ENCODE measurements around the gene NLRP11.
A peak's percentile ranks its signal among the peaks of the same experiment; 100 is the strongest.

NLRP11 gene

DNA sequence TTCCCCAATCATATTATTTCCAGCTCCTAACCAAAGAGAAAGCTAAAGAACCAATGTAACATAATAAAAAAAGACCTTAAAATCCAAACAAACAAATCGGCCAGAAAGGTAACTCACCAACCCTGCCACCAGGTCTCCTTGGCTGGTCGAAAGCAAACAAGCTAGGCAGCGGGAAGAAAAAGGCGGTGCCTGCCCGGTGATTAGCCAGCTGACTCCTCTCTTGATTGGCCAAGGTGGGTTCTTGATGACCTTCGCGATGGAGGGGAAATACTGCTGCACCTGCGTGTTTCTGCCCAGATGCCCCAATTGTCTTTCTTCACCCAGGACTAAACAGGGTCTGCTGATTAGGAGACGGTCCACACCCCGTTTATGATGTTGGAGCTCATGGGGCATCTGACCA, at the start of gene NLRP11:
NLRP11 (minus strand) TSS at position 154 of the 400 bp plus-strand sequence. CDS start 13,825 bp downstream, outside the sequence.
- DNase-seq (ENCODE audit: low spot score): no peak

DNA sequence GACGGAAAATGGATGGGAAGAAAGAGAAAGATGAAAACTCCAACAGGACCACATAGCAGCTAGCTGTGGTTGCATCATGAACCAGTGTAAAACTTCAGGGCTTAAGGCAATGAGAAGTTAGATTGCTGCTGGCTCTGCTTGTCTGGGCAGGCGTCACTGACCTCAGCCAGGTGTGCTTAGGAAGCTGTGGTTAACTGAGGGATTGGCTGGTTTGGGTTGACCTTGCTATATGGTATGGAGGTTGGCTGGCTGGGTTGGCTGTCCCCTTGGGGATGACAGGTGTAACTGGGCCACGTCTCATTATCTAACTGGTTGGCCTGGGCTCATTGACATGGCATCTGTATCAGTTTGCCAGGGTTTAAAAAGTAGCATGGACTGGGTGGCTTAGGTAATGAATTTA, 45.4 kb upstream of the NLRP11 start:
- DNase-seq (ENCODE audit: low spot score): no peak

DNA sequence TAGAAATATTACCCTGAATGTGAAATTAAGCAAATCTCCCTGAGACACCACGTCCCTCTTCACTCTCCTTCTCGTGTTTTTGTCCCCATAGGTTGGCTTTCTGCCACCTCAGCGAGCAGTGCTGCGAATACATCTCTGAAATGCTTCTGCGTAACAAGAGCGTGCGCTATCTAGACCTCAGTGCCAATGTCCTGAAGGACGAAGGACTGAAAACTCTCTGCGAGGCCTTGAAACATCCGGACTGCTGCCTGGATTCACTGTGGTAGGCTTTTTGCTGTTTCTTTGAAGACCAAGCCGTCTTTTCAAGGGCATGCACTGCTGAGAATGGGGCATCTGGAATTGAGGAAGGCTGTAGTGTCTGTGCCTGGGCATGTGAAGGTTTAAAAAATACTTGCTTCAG, 38.9 kb upstream of the NLRP11 start:
- DNase-seq (ENCODE audit: low spot score): no peak

DNA sequence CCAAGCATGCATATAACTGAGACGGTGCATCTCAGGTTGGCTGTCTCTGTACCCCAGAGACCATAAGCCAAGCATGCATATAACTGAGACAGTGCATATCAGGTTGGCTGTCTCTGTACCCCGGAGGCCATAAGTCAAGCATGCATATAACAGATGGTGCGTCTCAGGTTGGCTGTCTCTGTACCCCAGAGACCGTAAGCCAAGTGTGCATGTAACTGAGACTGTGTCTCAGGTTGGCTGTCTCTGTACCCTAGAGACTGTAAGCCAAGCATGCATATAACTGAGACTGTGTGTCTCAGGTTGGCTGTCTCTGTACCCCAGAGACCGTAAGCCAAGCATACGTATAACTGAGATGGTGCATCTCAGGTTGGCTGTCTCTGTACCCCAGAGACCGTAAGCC, 35.3 kb upstream of the NLRP11 start:
- DNase-seq (ENCODE audit: low spot score): no peak

DNA sequence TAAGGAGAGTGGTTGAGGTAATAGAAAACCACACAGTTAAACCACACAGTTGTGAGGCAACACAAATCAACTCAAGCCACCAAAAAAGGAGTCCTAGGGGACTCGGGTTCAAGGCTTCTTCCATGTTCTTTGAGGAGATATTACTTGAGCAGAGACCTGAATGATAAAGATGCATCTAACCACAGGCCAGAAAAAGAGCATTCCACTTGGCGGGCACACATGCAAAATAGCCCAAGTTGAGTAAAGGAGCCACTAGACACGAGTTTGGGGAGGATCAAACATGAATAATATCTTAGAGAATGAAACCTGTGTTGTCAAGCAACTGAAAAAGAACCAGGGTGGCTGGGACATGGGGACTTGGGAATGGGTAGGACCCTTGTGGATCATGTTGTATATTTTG, 34.7 kb upstream of the NLRP11 start:
- no peak for DNase-seq (ENCODE audit: low spot score)

DNA sequence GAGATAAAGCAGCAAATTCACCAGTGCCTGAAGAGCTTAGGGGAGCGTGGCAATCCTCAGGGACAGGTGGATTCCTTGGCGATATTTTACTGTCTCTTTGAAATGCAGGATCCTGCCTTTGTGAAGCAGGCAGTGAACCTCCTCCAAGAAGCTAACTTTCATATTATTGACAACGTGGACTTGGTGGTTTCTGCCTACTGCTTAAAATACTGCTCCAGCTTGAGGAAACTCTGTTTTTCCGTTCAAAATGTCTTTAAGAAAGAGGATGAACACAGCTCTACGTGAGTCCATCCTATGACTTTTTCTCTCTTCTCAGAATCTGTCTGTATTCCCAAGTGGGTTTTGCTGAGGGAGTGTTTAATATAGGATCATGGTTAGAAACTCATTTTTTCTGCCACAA, 27.2 kb upstream of the NLRP11 start:
- DNase-seq (ENCODE audit: low spot score): no peak

DNA sequence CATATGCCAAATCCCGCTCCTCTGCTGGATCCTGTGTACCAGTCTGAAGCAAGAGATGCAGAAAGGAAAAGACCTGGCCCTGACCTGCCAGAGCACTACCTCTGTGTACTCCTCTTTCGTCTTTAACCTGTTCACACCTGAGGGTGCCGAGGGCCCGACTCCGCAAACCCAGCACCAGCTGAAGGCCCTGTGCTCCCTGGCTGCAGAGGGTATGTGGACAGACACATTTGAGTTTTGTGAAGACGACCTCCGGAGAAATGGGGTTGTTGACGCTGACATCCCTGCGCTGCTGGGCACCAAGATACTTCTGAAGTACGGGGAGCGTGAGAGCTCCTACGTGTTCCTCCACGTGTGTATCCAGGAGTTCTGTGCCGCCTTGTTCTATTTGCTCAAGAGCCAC, 26.6 kb upstream of the NLRP11 start:
- no peak for DNase-seq (ENCODE audit: low spot score)

DNA sequence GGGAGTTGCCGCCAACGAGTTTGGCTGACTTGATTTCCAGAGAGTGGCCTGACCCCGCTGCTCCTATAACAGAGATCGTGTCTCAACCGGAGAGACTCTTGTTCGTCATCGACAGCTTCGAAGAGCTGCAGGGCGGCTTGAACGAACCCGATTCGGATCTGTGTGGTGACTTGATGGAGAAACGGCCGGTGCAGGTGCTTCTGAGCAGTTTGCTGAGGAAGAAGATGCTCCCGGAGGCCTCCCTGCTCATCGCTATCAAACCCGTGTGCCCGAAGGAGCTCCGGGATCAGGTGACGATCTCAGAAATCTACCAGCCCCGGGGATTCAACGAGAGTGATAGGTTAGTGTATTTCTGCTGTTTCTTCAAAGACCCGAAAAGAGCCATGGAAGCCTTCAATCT, 26.2 kb upstream of the NLRP11 start:
- no peak for DNase-seq (ENCODE audit: low spot score)

DNA sequence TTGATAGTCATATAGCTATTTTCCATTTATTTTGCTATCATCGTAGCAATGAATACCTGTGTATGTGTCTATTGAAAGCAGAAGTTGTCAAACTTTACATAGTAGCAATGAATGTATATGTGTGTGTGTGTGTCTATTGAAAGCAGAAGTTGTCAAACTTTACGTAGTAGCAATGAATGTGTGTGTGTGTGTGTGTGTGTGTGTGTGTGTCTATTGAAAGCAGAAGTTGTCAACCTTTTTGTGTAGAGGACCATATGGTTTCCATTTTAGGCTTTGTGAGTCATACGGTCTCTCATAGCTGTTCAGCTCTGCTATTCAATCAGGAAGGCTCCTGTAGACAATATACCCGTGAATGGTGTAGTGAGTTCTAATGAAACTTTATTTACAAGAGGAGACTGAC, 25.4 kb upstream of the NLRP11 start:
- DNase-seq (ENCODE audit: low spot score): no peak

DNA sequence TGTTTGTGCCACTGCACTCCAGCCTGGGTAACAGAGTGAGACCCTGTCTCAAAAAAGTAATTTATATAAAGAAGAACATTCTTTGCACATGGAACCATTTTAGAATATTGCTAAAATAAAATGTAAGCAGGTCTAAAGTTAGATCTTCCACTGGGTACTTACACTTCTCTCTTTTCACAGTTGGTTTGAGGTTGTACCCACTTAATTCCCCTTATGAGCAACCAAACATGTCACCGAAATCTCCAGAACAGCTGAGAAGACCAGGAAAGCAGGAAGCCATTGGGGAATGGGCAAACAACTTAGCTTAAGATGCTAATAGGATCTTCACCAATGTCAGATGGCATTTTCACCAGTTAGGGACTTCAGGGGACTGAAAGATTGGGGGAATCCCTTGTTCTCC, 23.4 kb upstream of the NLRP11 start:
- DNase-seq (ENCODE audit: low spot score): no peak

DNA sequence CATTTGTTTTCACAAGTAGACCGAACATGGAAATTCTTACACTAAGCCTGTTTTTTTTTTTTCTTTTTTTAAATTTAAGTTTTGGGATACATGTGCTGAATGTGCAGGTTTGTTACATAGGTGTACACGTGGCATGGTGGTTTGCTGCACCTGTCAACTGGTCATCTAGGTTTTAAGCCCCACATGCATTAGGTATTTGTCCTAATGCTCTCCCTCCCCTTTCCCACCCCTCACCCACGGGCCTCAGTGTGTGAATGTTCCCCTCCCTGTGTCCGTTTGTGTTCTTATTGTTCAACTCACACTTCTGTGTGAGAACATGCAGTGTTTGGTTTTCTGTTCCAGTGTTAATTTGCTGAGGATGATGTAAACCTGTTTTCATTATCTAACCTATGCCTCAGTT, 7.1 kb upstream of the NLRP11 start:
- DNase-seq (ENCODE audit: low spot score): no peak

DNA sequence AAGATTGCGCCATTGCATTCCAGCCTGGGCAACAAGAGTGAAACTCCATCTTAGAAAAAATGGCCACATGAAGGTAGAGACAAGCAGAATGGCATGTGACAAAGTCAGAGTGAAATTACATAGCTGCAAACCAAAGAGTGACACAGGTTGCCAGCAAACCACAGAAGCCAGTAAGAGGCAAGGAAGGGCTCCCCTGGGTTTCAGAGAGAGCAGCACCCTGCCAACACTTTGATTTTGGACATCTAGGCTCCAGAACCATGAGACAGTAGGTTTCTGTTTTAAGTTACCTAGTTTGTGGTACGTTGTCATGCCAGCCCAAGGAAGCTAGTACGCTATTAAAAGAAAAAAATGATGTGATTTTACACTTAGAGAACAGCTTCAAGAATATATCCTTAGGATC, 6.5 kb upstream of the NLRP11 start:
- DNase-seq (ENCODE audit: low spot score): no peak

DNA sequence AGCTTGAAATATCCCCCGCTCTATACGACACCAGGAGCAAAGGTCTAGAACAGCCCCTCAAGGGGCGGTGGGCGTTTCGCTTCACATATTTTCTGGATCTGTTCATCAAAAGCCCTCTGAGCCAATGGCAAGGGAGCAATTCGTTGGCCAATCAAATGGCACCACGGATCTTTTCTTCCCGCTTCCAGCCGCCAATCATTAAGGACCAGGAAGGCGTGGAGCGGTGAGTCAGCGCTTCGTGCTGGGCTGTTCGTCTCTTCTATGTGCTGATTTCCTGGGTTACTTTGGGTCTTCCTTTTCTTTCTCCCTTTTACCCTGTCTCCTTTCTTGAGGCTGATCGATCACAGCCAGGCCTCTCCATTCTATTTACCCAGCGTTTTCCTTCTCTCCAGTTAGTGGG, 4.5 kb upstream of the NLRP11 start, which contains the start of gene NLRP4:
NLRP4 (plus strand) TSS at position 201 of the 400 bp plus-strand sequence. CDS start 15,541 bp downstream, outside the sequence.
- no peak for DNase-seq (ENCODE audit: low spot score)

DNA sequence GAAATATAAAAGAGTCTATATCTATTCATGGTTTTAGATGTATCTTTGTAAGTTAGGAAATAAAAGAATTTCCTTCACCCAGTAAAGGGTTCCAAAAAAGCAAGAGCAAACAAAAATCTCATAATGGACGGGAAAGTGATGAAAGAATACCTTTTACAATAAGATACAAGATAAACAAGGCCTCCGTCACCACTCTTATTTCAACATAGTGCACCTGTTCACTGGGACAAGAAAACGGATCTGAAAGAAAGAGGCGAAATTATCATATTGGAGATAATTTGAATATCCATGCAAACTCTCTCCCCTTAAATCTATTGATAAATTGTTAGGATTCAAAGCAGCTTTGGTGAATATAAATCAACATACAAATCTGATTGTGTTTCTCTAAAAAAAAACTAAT, 877 bp upstream of the NLRP11 start:
- DNase-seq (ENCODE audit: low spot score): no peak

DNA sequence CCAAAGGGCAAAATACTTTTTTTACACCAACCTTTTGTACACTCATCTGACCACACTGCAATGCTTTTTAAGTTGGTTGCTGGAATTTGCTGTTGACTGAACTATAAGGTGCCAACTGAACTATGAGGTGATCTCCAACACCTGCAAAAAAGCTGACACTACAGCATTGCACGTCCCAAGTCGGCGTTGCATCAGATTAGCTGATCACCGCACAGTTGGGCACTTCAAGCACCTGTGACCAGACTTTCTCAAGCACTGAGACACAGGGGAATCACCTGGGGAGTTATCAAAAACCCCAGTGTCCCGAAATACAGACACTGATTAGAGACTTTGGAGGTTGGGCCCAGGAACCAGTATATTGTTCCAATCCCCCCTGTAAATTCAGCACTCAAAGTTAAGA, 1.1 kb downstream of the NLRP11 start:
- DNase-seq (ENCODE audit: low spot score): no peak

DNA sequence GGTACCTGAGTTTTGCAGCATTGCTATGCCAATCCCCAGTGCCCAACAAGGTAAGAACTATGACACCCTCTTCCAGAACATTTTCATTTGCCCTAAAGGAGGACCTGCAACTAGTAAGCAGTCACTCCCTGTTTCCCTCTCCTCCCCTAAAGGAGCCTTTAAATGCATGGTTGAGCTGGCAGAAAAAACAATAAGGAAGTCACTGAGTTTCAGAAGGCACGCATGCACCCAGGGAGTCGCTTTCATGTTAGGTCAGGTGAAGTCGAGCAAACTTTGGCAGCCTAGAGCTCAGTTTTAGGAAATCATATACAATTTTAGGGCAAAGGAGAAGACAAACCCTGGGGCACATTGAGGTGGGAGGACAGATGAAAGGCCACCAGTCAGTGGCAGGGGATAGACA, 11.8 kb downstream of the NLRP11 start:
- no peak for DNase-seq (ENCODE audit: low spot score)

DNA sequence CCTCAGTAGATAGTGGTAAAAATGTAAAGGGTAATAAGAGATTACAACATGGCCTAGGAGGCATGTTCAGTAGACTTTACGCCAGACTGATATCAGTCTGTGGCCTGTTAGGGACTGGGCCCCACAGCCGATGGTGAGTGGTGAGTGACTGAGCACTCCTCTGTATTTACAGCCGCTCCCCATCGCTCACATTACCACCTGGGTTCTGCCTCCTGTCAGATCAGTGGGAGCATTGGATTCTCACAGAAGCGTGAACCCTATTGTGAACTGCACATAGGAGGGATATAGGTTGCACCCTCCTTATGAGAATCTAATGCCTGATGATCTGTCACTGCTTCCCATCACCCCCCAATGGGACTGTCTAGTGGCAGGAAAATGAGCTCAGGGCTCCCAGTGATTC, 17.9 kb downstream of the NLRP11 start:
- DNase-seq (ENCODE audit: low spot score): no peak

DNA sequence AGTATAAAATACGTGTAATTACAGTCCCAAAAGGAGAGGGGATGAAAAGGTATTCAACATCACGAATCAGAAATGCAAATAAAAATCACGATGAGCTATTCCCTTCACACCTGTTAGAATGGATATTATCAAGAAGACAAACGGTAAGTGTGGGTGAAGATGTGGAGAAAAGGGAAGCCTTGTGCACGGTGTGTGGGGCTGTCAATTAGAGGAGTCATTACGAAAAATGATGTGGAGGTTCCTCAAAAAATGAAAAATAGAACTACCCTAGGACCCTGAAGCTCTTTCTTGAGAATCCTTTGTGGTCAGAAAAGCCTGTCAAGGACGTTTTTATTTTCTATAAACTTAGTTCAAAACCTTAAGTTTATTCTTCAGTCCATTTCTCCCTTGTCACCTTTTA, 19.4 kb downstream of the NLRP11 start:
- no peak for DNase-seq (ENCODE audit: low spot score)

DNA sequence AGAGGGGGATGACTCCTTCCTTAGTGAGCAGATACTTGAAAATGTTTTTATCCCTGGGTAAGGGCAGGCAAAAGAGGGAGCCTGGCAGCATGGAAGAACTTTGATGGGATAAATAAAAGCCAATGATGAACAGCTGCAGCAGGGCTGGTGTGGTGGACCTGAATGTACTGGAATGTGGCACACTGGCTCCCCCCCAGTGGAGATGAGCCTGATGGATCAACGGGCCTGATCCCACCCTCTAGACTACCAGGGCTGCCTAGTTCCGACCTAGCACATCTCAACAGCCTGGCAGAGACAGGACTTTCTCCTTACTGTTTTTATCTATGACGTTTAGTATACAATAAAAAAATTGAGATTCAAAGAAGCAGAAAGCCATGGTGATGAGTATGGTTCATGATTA, 20.5 kb downstream of the NLRP11 start:
- DNase-seq (ENCODE audit: low spot score): no peak

DNA sequence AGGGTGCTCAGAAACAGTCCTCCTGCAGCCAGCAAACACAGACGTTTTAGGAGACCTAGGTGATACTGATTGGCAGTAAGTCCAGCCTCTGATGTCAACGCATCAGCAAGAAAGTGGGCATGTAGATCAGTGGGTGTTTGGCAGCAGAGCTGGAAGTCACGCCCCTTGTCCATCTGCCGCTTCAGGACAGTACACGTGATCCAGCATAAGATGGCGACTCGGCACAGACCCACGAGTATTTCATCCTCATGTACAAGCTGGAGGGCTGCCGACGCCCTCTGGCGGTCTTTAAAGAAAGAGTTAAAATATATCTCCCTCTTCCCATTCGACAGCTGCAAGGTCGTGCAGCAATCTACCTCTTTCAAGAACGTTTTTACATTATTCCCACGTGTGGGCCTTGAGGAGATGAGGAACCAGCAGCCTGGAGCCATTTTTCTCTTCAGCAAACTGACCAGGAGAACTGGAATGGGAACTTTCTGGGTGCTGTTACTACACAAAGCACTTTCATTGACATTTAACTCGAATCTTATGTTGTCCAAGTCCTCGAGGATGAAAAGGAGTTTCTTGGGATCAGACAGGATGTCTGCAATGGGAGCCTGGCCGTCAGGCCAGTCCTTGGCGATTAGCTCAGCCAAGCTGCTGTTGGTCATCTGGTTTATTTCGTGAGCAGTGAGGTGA, 22.3 kb downstream of the NLRP11 start:
- peak; percentile 43 for DNase-seq (ENCODE audit: low spot score)

DNA sequence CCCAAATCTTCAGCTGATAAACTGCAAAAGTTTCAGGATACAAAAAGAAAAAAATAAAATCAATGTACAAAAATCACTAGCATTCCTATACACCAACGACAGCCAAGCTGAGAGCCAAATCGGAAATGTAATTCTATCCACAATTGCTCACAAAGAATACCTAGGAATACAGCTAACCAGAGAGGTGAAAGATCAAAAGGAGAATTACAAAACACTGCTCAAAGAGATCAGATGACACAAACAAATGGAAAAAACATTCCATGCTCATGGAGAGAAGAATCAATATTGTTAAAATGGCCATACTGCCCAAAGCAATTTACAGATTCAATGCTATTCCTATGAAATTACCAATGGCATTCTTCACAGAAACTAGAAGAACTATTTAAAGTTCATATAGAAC, 29.5 kb downstream of the NLRP11 start:
- DNase-seq (ENCODE audit: low spot score): no peak

DNA sequence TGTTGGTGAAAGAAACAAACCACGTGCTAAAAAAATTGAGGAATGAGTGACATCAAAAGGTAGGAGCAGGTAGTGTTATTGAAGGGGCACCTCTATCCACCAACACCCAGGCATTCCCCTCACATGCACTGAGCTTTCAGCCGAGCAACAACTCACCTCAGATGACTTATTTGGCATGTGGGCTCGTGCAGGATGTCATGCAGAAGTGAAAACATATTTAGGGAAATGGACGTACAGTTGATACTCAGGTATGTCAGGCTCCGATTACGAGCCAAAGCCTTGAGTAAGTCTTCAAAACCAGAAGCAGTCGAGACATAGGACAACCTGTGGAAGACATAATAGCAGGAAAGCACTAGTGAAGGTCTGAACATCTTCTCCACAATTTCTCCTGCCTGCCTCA, 30.4 kb downstream of the NLRP11 start:
- DNase-seq (ENCODE audit: low spot score): no peak

DNA sequence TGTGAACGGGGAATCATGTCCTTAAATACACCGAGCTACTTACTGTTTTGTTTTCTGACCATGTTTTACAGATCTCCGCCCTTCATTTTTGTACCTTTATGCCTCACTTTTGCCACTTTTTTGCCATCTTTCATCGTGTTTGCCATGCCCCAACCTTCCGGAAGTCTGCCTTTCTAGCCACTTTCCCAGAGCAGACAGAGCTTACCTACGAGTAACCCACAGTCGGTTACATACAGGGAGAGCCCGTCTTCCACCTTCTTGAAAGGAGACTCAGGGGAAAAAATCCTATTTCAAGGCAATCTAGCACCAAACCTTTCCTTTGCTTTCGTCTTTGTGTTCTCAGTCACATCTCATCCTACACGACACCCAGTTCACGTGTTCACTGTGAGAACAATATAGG, 36.8 kb downstream of the NLRP11 start:
- DNase-seq (ENCODE audit: low spot score): no peak

DNA sequence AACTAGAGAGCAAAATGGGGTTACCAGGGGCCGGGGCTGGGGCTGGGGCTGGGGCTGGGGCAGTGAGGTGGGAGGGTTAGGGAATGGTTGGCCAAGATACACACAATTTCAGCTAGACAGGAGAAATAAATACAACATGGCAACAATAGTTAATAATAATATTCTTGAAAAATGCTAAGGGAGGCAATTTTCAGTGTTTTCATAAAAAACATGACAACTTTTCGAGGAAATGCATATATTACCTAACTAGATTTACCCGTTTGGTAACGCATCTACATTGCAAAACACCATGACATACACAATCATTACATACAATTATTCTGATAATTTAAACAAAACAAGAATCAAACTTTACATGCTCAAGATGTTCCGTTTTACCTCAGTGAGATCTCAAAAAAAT, 50.7 kb downstream of the NLRP11 start:
- DNase-seq (ENCODE audit: low spot score): no peak

DNA sequence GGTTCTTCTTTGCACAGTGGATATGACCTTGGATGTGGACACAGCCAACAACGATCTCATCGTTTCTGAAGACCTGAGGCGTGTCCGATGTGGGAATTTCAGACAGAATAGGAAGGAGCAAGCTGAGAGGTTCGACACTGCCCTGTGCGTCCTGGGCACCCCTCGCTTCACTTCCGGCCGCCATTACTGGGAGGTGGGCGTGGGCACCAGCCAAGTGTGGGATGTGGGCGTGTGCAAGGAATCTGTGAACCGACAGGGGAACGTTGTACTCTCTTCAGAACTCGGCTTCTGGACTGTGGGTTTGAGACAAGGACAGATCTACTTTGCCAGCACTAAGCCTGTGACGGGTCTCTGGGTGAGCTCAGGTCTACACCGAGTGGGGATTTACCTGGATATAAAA, 53.5 kb downstream of the NLRP11 start:
- no peak for DNase-seq (ENCODE audit: low spot score)

Measured in GM03348 (cell line).